NB4 (cell line): ENCODE data around the gene CAPN3.

Experiments
- CTCF ChIP-seq: IDR thresholded peaks from one replicate; pipeline ENCODE4 v1.5.1; 2012; ENCODE audit warnings: low read depth, low read length
- MAX ChIP-seq: IDR thresholded peaks from 2 replicates; pipeline ENCODE4 v1.6.1; 2011; ENCODE audit warnings: low read depth, low read length

GRCh38 chr15:42456971-42457370 lies 97.7 kb downstream of the CAPN3 start:
- TF ChIP-seq CTCF, result no peak
- TF ChIP-seq MAX, result no peak
